HepG2 (cell line): ENCODE measurements around the gene RRAS. TPM values are rescaled to one million over a fixed set of nuclear protein-coding genes. Genes with fewer than 3 reads are reported as not detected.
A peak's percentile ranks its signal among the peaks of the same experiment; 100 is the strongest.

ENCODE experiments used
- ARID2 ChIP-seq: sonication (generic); formaldehyde crosslinking; IDR thresholded peaks from 2 replicates; pipeline ENCODE4 v1.8.1; 2022; ENCODE audit warnings: mild to moderate bottlenecking, missing genetic modification reagents, borderline replicate concordance
- DR1 ChIP-seq: sonication (generic); formaldehyde crosslinking; IDR thresholded peaks from 2 replicates; pipeline ENCODE4 v1.8.0; 2021; ENCODE audit warnings: mild to moderate bottlenecking, missing genetic modification reagents, inconsistent platforms
- GTF2F1 ChIP-seq: fragments of 150-350 bp; IDR thresholded peaks from 2 replicates; pipeline ENCODE4 v1.6.1; 2014; ENCODE audit warnings: low read length
- HMGA1 ChIP-seq: sonication (generic); formaldehyde crosslinking; conservative IDR thresholded peaks from 2 replicates; pipeline ENCODE4 v1.4.0; 2020; ENCODE audit warnings: missing genetic modification reagents
- ISL2 ChIP-seq: sonication (generic); formaldehyde crosslinking; IDR thresholded peaks from 2 replicates; pipeline ENCODE4 v1.5.0; 2020; ENCODE audit warnings: missing genetic modification reagents
- KDM4B ChIP-seq: sonication (generic); formaldehyde crosslinking; IDR thresholded peaks from 2 replicates; pipeline ENCODE4 v1.4.0; 2020; ENCODE audit warnings: missing genetic modification reagents
- KLF15 ChIP-seq: sonication (generic); formaldehyde crosslinking; IDR thresholded peaks from 2 replicates; pipeline ENCODE4 v1.8.1; 2023; ENCODE audit warnings: borderline replicate concordance, mild to moderate bottlenecking, inconsistent platforms, missing genetic modification reagents, mixed read lengths
- NCOA1 ChIP-seq: sonication (generic); formaldehyde crosslinking; IDR thresholded peaks from 2 replicates; pipeline ENCODE4 v1.9.0; 2021; ENCODE audit warnings: missing genetic modification reagents
- SAFB2 ChIP-seq: sonication (generic); formaldehyde crosslinking; IDR thresholded peaks from 2 replicates; pipeline ENCODE4 v1.5.1; 2020; ENCODE audit warnings: missing genetic modification reagents, low read depth, mild to moderate bottlenecking, borderline replicate concordance
- SAP130 ChIP-seq: IDR thresholded peaks from 2 replicates; pipeline ENCODE4 v1.6.1; 2016; ENCODE audit warnings: low read depth
- SMYD3 ChIP-seq: sonication (generic); formaldehyde crosslinking; IDR thresholded peaks from 2 replicates; pipeline ENCODE4 v1.8.1; 2023; ENCODE audit warnings: mild to moderate bottlenecking, missing genetic modification reagents
- TEAD2 ChIP-seq: sonication (generic); formaldehyde crosslinking; IDR thresholded peaks from 2 replicates; pipeline ENCODE4 v1.9.0; 2021; ENCODE audit warnings: missing genetic modification reagents
- XBP1 ChIP-seq: sonication (generic); formaldehyde crosslinking; IDR thresholded peaks from 2 replicates; pipeline ENCODE4 v1.5.0; 2020; ENCODE audit warnings: missing genetic modification reagents
- ZBTB2 ChIP-seq: sonication (generic); formaldehyde crosslinking; IDR thresholded peaks from 2 replicates; pipeline ENCODE4 v1.8.0; 2022; ENCODE audit warnings: low read depth, missing genetic modification reagents
- ZBTB7A ChIP-seq: sonication (generic); formaldehyde crosslinking; IDR thresholded peaks from 2 replicates; pipeline ENCODE4 v1.8.0; 2022; ENCODE audit warnings: mild to moderate bottlenecking, missing genetic modification reagents
- ZNF383 ChIP-seq: sonication (generic); formaldehyde crosslinking; IDR thresholded peaks from 2 replicates; pipeline ENCODE4 v1.4.0; 2020; ENCODE audit warnings: missing genetic modification reagents, mild to moderate bottlenecking, borderline replicate concordance
- ZNF460 ChIP-seq: sonication (generic); formaldehyde crosslinking; IDR thresholded peaks from 2 replicates; pipeline ENCODE4 v1.5.1; 2020; ENCODE audit warnings: missing genetic modification reagents, mild to moderate bottlenecking, borderline replicate concordance
- ZNF552 ChIP-seq: sonication (generic); formaldehyde crosslinking; IDR thresholded peaks from 2 replicates; pipeline ENCODE4 v1.9.0; 2022; ENCODE audit warnings: missing genetic modification reagents, mild to moderate bottlenecking, borderline replicate concordance
- ZNF850 ChIP-seq: sonication (generic); formaldehyde crosslinking; conservative IDR thresholded peaks from 2 replicates; pipeline ENCODE4 v1.9.0; 2021; ENCODE audit warnings: mild to moderate bottlenecking, missing genetic modification reagents
- polyA plus RNA-seq, 8 experiments: library from polyadenylated mRNA; depleted of rRNA in 3 of 8; stranded (reverse) in 7 of 8; unstranded in 1 of 8; fragments of >200 nt; fragmentation: Illumina TruSeq in 4 of 8; extraction: Trizol in 4 of 8; gene quantifications; 2 replicates each; pipeline versions ENCODE4 v1.2.1 to v1.2.3, GENCODE V29; 2011 to 2016; ENCODE audit warnings: low read depth in 4 of 8, missing spikeins in 1 of 8, mixed read lengths in 1 of 8; ENCODE audit not compliant: insufficient read depth in 1 of 8
- total RNA-seq, 5 experiments: library from RNA; depleted of rRNA; stranded (reverse); fragments of >200 nt; fragmentation: Illumina TruSeq; extraction: Trizol; gene quantifications; 2 replicates each; pipeline ENCODE4 v1.2.3, GENCODE V29; 2016; ENCODE audit warnings: low read depth in 1 of 5
- TF ChIP-seq, protein P1 (sequence below): sonication (generic); formaldehyde crosslinking; IDR thresholded peaks from 2 replicates; pipeline ENCODE4 v1.8.0; 2022; ENCODE audit warnings: missing genetic modification reagents, mild to moderate bottlenecking, moderate library complexity, borderline replicate concordance
- TF ChIP-seq, protein P2 (sequence below): sonication (generic); formaldehyde crosslinking; IDR thresholded peaks from 2 replicates; pipeline ENCODE4 v1.4.0; 2020; ENCODE audit warnings: missing genetic modification reagents; ENCODE audit errors: not compliant biosample characterization
- TF ChIP-seq, protein P3 (sequence below): sonication (generic); formaldehyde crosslinking; IDR thresholded peaks from 2 replicates; pipeline ENCODE4 v1.5.1; 2020; ENCODE audit warnings: mild to moderate bottlenecking, missing genetic modification reagents

The RRAS gene
- total and polyA plus RNA-seq, 2 of the 13 experiments (the other 11 are each of a cell fraction or from before 2014, with no cell fraction given) = 1.5 to 12.0 TPM

DNA sequence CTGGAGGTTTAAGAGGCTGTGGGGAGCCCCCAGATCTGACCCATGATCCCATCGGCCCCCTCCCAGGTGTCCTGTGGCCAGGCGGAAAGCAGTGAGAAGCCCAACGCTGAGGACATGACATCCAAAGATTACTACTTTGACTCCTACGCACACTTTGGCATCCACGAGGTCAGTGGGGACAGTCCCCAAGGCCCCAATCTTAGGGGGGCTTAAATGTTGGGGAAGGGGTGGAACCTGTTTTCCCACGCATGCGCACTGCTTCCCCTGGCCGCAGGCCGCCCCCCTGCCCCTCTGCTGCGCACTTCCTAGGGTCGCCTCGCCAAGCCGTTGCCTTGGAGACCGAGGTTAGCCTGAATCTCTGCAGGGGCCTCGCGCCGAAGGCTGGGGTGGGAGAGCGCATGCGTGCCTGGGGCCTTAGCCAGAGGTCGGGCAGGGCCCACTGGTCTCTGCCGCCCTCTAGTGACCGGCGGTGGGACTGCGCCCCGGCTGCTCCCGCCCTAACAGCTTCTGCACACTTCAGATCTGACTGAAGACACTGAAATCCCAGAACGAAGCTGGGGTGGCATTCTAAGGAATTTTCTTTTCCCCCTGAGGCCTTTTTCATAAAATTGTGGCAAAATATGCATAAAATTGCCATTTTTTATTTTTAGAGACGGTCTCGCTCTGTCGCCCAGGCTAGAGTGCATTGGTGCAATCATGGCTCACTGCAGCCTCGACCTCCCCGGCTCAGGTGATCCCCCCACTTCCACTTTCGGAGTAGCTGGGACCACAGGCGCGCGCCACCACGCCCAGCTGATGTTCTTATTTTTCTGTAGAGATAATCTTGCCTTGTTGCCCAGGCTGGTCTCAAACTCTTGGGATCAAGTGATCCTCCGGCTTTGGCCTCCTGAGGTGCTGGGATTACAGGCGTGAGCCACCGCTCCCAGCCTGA is 40.7 kb upstream of the RRAS start (continued):
- TF ChIP-seq HMGA1 (CRISPR knock-in tag) = no peak
- no peak for TF ChIP-seq DR1 (CRISPR knock-in tag)
- no peak for TF ChIP-seq ZNF460 (CRISPR knock-in tag)
- TF ChIP-seq SAP130 (CRISPR knock-in tag) = peak; percentile 39; the same call in 1 of the 2 replicates
- no peak for TF ChIP-seq ZNF383 (CRISPR knock-in tag)
- no peak for TF ChIP-seq KLF15
- TF ChIP-seq, protein P1, sequence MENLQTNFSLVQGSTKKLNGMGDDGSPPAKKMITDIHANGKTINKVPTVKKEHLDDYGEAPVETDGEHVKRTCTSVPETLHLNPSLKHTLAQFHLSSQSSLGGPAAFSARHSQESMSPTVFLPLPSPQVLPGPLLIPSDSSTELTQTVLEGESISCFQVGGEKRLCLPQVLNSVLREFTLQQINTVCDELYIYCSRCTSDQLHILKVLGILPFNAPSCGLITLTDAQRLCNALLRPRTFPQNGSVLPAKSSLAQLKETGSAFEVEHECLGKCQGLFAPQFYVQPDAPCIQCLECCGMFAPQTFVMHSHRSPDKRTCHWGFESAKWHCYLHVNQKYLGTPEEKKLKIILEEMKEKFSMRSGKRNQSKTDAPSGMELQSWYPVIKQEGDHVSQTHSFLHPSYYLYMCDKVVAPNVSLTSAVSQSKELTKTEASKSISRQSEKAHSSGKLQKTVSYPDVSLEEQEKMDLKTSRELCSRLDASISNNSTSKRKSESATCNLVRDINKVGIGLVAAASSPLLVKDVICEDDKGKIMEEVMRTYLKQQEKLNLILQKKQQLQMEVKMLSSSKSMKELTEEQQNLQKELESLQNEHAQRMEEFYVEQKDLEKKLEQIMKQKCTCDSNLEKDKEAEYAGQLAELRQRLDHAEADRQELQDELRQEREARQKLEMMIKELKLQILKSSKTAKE (CRISPR knock-in tag) = no peak
- no peak for TF ChIP-seq XBP1 (CRISPR knock-in tag)
- no peak for TF ChIP-seq GTF2F1
- no peak for TF ChIP-seq ISL2 (CRISPR knock-in tag)
- no peak for TF ChIP-seq ARID2 (CRISPR knock-in tag)
- TF ChIP-seq SAFB2 (CRISPR knock-in tag) = no peak
- no peak for TF ChIP-seq NCOA1 (CRISPR knock-in tag)
- TF ChIP-seq KDM4B (CRISPR knock-in tag) = no peak
- no peak for TF ChIP-seq ZBTB2
- TF ChIP-seq, protein P2, sequence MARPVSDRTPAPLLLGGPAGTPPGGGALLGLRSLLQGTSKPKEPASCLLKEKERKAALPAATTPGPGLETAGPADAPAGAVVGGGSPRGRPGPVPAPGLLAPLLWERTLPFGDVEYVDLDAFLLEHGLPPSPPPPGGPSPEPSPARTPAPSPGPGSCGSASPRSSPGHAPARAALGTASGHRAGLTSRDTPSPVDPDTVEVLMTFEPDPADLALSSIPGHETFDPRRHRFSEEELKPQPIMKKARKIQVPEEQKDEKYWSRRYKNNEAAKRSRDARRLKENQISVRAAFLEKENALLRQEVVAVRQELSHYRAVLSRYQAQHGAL (CRISPR knock-in tag) = no peak
- TF ChIP-seq, protein P3, sequence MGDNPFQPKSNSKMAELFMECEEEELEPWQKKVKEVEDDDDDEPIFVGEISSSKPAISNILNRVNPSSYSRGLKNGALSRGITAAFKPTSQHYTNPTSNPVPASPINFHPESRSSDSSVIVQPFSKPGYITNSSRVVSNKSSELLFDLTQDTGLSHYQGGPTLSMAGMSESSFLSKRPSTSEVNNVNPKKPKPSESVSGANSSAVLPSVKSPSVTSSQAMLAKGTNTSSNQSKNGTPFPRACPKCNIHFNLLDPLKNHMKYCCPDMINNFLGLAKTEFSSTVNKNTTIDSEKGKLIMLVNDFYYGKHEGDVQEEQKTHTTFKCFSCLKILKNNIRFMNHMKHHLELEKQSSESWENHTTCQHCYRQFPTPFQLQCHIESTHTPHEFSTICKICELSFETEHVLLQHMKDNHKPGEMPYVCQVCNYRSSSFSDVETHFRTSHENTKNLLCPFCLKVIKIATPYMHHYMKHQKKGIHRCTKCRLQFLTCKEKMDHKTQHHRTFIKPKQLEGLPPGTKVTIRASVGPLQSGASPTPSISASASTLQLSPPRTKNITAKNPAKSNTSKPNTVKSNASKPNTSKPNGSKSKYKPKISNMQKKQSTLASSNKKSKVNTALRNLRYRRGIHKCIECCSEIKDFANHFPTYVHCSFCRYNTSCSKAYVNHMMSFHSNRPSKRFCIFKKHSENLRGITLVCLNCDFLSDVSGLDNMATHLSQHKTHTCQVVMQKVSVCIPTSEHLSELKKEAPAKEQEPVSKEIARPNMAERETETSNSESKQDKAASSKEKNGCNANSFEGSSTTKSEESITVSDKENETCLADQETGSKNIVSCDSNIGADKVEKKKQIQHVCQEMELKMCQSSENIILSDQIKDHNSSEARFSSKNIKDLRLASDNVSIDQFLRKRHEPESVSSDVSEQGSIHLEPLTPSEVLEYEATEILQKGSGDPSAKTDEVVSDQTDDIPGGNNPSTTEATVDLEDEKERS (CRISPR knock-in tag) = no peak
- no peak for TF ChIP-seq SMYD3 (CRISPR knock-in tag)
- no peak for TF ChIP-seq ZNF552 (CRISPR knock-in tag)
- no peak for TF ChIP-seq ZBTB7A (CRISPR knock-in tag)
- TF ChIP-seq ZNF850 (CRISPR knock-in tag) = no peak
- TF ChIP-seq TEAD2 (CRISPR knock-in tag) = no peak
